ENCODE measurements around the gene PDPK1.

DNA sequence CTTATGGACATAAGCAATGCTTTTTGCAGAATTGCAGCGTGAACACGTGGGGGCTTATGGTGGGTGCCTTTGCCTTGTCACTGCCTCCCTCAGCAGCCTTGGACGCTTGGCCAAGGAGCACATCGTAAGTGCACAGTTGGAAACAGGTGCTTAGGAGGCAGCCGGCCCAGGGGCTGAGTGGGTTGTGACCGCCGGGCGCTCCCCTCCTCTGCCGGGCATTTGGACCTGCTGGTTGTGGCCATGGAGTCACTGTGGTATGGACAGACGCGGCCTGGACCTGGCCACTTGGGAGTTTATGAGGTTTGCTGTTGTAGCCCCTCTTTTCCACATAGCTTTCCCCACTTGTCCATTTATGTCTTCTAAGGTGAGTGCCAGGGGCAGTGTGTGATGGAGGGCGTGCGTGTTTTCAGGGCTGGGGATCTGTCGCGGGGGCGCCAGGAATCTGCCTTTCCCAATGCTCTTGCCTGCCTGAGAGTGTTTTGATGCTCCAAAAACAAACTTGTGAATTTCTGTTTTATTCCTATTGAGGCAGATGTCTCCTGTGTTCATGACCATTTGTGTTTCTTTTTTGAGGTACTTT lies 49.2 kb downstream of the PDPK1 start:
- TF ChIP-seq, protein P1, sequence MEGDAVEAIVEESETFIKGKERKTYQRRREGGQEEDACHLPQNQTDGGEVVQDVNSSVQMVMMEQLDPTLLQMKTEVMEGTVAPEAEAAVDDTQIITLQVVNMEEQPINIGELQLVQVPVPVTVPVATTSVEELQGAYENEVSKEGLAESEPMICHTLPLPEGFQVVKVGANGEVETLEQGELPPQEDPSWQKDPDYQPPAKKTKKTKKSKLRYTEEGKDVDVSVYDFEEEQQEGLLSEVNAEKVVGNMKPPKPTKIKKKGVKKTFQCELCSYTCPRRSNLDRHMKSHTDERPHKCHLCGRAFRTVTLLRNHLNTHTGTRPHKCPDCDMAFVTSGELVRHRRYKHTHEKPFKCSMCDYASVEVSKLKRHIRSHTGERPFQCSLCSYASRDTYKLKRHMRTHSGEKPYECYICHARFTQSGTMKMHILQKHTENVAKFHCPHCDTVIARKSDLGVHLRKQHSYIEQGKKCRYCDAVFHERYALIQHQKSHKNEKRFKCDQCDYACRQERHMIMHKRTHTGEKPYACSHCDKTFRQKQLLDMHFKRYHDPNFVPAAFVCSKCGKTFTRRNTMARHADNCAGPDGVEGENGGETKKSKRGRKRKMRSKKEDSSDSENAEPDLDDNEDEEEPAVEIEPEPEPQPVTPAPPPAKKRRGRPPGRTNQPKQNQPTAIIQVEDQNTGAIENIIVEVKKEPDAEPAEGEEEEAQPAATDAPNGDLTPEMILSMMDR (IDR thresholded peaks at IDR 0.05), result no peak
- TF ChIP-seq POLR2AphosphoS5 (IDR thresholded peaks at IDR 0.05) (no peak), EP300 (IDR thresholded peaks at IDR 0.05) (no peak), POLR2A (IDR thresholded peaks at IDR 0.05) (no peak)

Data from gastroesophageal sphincter (tissue), 3 donors.